BJ (cell line): ENCODE results near the gene CACNA2D3. TPM values are rescaled to one million over a fixed set of nuclear protein-coding genes. Genes with fewer than 3 reads are reported as not detected.

Source experiments
- CTCF ChIA-PET: fragments of 350-600 bp; formaldehyde crosslinking; extraction: SDS; loops from one replicate; lab custom pipeline; 2021; ENCODE audit warnings: antibody characterized with exemption, inconsistent platforms; lab: Yijun Ruan, JAX
- POLR2A ChIA-PET: fragments of 300-600 bp; sonication (Branson Sonifier 250); formaldehyde crosslinking; extraction: SDS; loops from one replicate; lab custom pipeline; 2021; ENCODE audit warnings: antibody characterized with exemption; lab: Charles Lee
- DNase-seq: peaks from one replicate; pipeline ENCODE4 v3.0.0-alpha.2; 2011; ENCODE audit warnings: low read depth
- H3K27me3 ChIP-seq: 2 replicates; pipeline ENCODE4 v1.6.0; 2011; ENCODE audit warnings: low read length; ENCODE audit not compliant: control insufficient read depth, insufficient read depth
- H3K36me3 ChIP-seq: 2 replicates; pipeline ENCODE4 v1.5.1; 2011; ENCODE audit warnings: low read length; ENCODE audit not compliant: control insufficient read depth, insufficient read depth
- H3K4me3 ChIP-seq: 2 replicates; pipeline ENCODE4 v1.5.1; 2011; ENCODE audit warnings: low read depth, mild to moderate bottlenecking, control low read depth, low read length
- CTCF ChIP-seq: IDR thresholded peaks from 2 replicates; pipeline ENCODE4 v1.5.1; 2011; ENCODE audit warnings: low read depth, mild to moderate bottlenecking, control low read depth, inconsistent platforms, low read length, moderate library complexity; ENCODE audit not compliant: insufficient read depth
- polyA plus RNA-seq: library from polyadenylated mRNA; depleted of rRNA; stranded (reverse); fragments of >200 nt; gene quantifications from 2 replicates; pipeline ENCODE4 v1.2.3, GENCODE V29; 2011

CACNA2D3 gene
- polyA plus RNA-seq, 1 experiment, result 0.56 TPM

- no peak for TF ChIP-seq CTCF
- Histone ChIP-seq H3K27me3 (no peaks in the 10 kb centered on the region), H3K4me3 (no peak overlapping the region), H3K36me3 (no peaks in the 10 kb centered on the region)
- no peak for DNase-seq
- POLR2A ChIA-PET, result interaction anchor here (0.7 kb wide), 1 partner anchor 14 kb away, joined by 4 read pairs; no protein-coding TSS in a partner anchor
- CTCF ChIA-PET, result interaction anchor here (1.4 to 2.3 kb wide), 5 partner anchors 10 to 251 kb away, joined by 3 to 9 read pairs (median 4); no protein-coding TSS in a partner anchor
Observed at GRCh38 chr3:54917862-54918261, 795.5 kb downstream of the CACNA2D3 start.

GRCh38 chr3:54918516-54918915 lies 796.2 kb downstream of the CACNA2D3 start:
- DNase-seq, result no peak
- CTCF ChIA-PET, result interaction anchor here (1.0 to 1.4 kb wide), 2 partner anchors 19 to 250 kb away, joined by 3 read pairs; no protein-coding TSS in a partner anchor
- Histone ChIP-seq H3K27me3 (no peaks in the 10 kb centered on the region), H3K36me3 (no peaks in the 10 kb centered on the region), H3K4me3 (no peak overlapping the region)
- POLR2A ChIA-PET, result no interaction called here
- TF ChIP-seq CTCF, result no peak

GRCh38 chr3:54928046-54928770 lies 805.9 kb downstream of the CACNA2D3 start, which contains the start of gene LRTM1:
TSS of gene LRTM1 (minus strand) at chr3:54928059. CDS start at chr3:54927911, 148 bp downstream.
- POLR2A ChIA-PET, result interaction anchor here (0.6 kb wide), 1 partner anchor 134 kb away, joined by 6 read pairs; no protein-coding TSS in a partner anchor
- DNase-seq, result no peak
- Histone ChIP-seq H3K36me3 (no peaks in the 10 kb centered on the region), H3K4me3 (no peak within 1 kb of the TSS), H3K27me3 (no peaks in the 10 kb centered on the region)
- CTCF ChIA-PET, result no interaction called here
- no peak for TF ChIP-seq CTCF

- CTCF ChIA-PET, result interaction anchor here (1.1 kb wide), 1 partner anchor 40 kb away, joined by 3 read pairs; no protein-coding TSS in a partner anchor
- H3K36me3 ChIP-seq, result no peaks in the 10 kb centered on the region
- no peaks in the 10 kb centered on the region for H3K27me3 ChIP-seq
- TF ChIP-seq CTCF, result no peak
- H3K4me3 ChIP-seq, result no peak overlapping the region
- POLR2A ChIA-PET, result no interaction called here
- DNase-seq, result no peak
Observed at GRCh38 chr3:54931182-54931581, 808.8 kb downstream of the CACNA2D3 start.

GRCh38 chr3:54932606-54933005 lies 810.3 kb downstream of the CACNA2D3 start:
- Histone ChIP-seq H3K4me3 (no peak overlapping the region), H3K36me3 (no peaks in the 10 kb centered on the region), H3K27me3 (no peaks in the 10 kb centered on the region)
- ChIA-PET POLR2A (no interaction called here), CTCF (no interaction called here)
- no peak for TF ChIP-seq CTCF
- DNase-seq, result no peak
